WTC11 (cell line): ENCODE results near the gene PLEKHM1. TPM values are rescaled to one million over a fixed set of nuclear protein-coding genes. Genes with fewer than 3 reads are reported as not detected.

Source experiments
- ATAC-seq: fragments of 200-7000 bp; cut with Tn5 transposase; 2 replicates; pipeline ENCODE4 v1.10.0; 2021; ENCODE audit warnings: mild to moderate bottlenecking, moderate library complexity
- CTCF ChIA-PET: fragments of 300-600 bp; sonication (Branson Sonifier 250); formaldehyde crosslinking; loops from one replicate; lab custom pipeline; 2021; ENCODE audit warnings: antibody characterized with exemption; lab: Charles Lee
- POLR2A ChIA-PET: fragments of 350-600 bp; sonication (Branson Sonifier 250); formaldehyde crosslinking; loops from one replicate; lab custom pipeline; 2021; ENCODE audit warnings: antibody characterized with exemption; lab: Charles Lee
- DNase-seq: peaks from one replicate; pipeline ENCODE4 v3.0.0; 2021; ENCODE audit warnings: low spot score
- H3K27ac Mint-ChIP-seq: 2 replicates; pipeline ENCODE4 v1.8.0; 2021; ENCODE audit warnings: mixed read lengths
- H3K27me3 Mint-ChIP-seq: 2 replicates; pipeline ENCODE4 v1.8.0; 2021; ENCODE audit warnings: low read depth, mild to moderate bottlenecking, moderate library complexity, mixed read lengths
- H3K36me3 Mint-ChIP-seq: 2 replicates; pipeline ENCODE4 v1.8.0; 2021; ENCODE audit warnings: mixed read lengths
- H3K4me1 Mint-ChIP-seq: 2 replicates; pipeline ENCODE4 v1.8.0; 2022; ENCODE audit warnings: mixed read lengths
- H3K4me3 Mint-ChIP-seq: 2 replicates; pipeline ENCODE4 v1.8.0; 2021; ENCODE audit warnings: mild to moderate bottlenecking, moderate library complexity, mixed read lengths
- H3K9me3 Mint-ChIP-seq: 2 replicates; pipeline ENCODE4 v1.8.0; 2021; ENCODE audit warnings: mixed read lengths
- AFF4 ChIP-seq: sonication (generic); formaldehyde crosslinking; IDR thresholded peaks from 2 replicates; pipeline ENCODE4 v1.8.1; 2023; ENCODE audit warnings: mild to moderate bottlenecking, missing genetic modification reagents, borderline replicate concordance
- AR ChIP-seq: fragments of 250-450 bp; sonication (Bioruptor Pico); IDR thresholded peaks from 2 replicates; pipeline ENCODE4 v1.9.0; 2021; ENCODE audit warnings: mild to moderate bottlenecking
- ATF3 ChIP-seq: sonication (generic); formaldehyde crosslinking; conservative IDR thresholded peaks from 2 replicates; pipeline ENCODE4 v1.8.1; 2022; ENCODE audit warnings: mild to moderate bottlenecking, missing genetic modification reagents
- E2F5 ChIP-seq: sonication (generic); formaldehyde crosslinking; IDR thresholded peaks from 2 replicates; pipeline ENCODE4 v1.8.1; 2022; ENCODE audit warnings: mild to moderate bottlenecking, moderate library complexity, missing genetic modification reagents
- ERG ChIP-seq: fragments of 250-450 bp; sonication (Bioruptor Pico); IDR thresholded peaks from 2 replicates; pipeline ENCODE4 v1.8.0; 2021; ENCODE audit warnings: mild to moderate bottlenecking
- IRF1 ChIP-seq: sonication (generic); formaldehyde crosslinking; IDR thresholded peaks from 2 replicates; pipeline ENCODE4 v1.8.0; 2023; ENCODE audit warnings: missing genetic modification reagents
- MYBL2 ChIP-seq: sonication (generic); formaldehyde crosslinking; IDR thresholded peaks from 2 replicates; pipeline ENCODE4 v1.8.1; 2023; ENCODE audit warnings: mild to moderate bottlenecking, moderate library complexity, missing genetic modification reagents
- NFYB ChIP-seq: sonication (generic); formaldehyde crosslinking; conservative IDR thresholded peaks from 2 replicates; pipeline ENCODE4 v1.8.0; 2022; ENCODE audit warnings: low read depth, missing genetic modification reagents
- PRRX2 ChIP-seq: fragments of 250-450 bp; sonication (Bioruptor Pico); IDR thresholded peaks from 2 replicates; pipeline ENCODE4 v1.8.0; 2021; ENCODE audit warnings: mild to moderate bottlenecking
- SMAD4 ChIP-seq: sonication (generic); formaldehyde crosslinking; IDR thresholded peaks from 2 replicates; pipeline ENCODE4 v1.8.0; 2022; ENCODE audit warnings: mild to moderate bottlenecking, missing genetic modification reagents
- STAT6 ChIP-seq: sonication (generic); formaldehyde crosslinking; conservative IDR thresholded peaks from 2 replicates; pipeline ENCODE4 v1.8.1; 2023; ENCODE audit warnings: mild to moderate bottlenecking, low read depth, missing genetic modification reagents, moderate library complexity
- ZBTB21 ChIP-seq: sonication (generic); formaldehyde crosslinking; IDR thresholded peaks from 2 replicates; pipeline ENCODE4 v1.8.1; 2023; ENCODE audit warnings: mild to moderate bottlenecking, missing genetic modification reagents, borderline replicate concordance
- ZNF263 ChIP-seq: sonication (generic); formaldehyde crosslinking; IDR thresholded peaks from 2 replicates; pipeline ENCODE4 v1.8.1; 2022; ENCODE audit warnings: low read depth, mild to moderate bottlenecking, moderate library complexity, missing genetic modification reagents
- ZSCAN18 ChIP-seq: fragments of 250-450 bp; sonication (Bioruptor Pico); IDR thresholded peaks from 2 replicates; pipeline ENCODE4 v2.1.2; 2022; ENCODE audit warnings: mild to moderate bottlenecking, moderate library complexity
- total RNA-seq: library from RNA; stranded (reverse); gene quantifications from 3 replicates; pipeline ENCODE4 v1.2.3, GENCODE V29; 2021

Gene PLEKHM1
- total RNA-seq, 1 experiment from 2014 or later = 19.6 TPM

GRCh38 chr17:45388604-45389325 is 101.8 kb downstream of the PLEKHM1 start:
- DNase-seq (no peak), ATAC-seq (no peak)
- Mint-ChIP-seq H3K36me3 (no peaks in the 10 kb centered on the region), H3K27ac (no peak overlapping the region), H3K9me3 (no peaks in the 10 kb centered on the region), H3K4me3 (no peak overlapping the region), H3K27me3 (peaks cover 19% of the 10 kb centered on the region), H3K4me1 (peaks cover 19% of the 10 kb centered on the region)
- ChIA-PET CTCF (interaction anchor here (0.8 to 4.0 kb wide), 14 partner anchors 37 to 253 kb away, joined by 4 to 40 read pairs (median 6); partner anchors contain the start of genes ACBD4 and MAP3K14), POLR2A (no interaction called here)
- TF ChIP-seq ZBTB21 (CRISPR knock-in tag) (no peak), ZNF263 (CRISPR knock-in tag) (no peak), SMAD4 (no peak), MYBL2 (CRISPR knock-in tag) (no peak), STAT6 (CRISPR knock-in tag) (no peak), IRF1 (CRISPR knock-in tag) (no peak)

- H3K9me3 Mint-ChIP-seq = no peaks in the 10 kb centered on the region
- ChIA-PET CTCF (interaction anchor here (0.6 to 4.0 kb wide), 11 partner anchors 8 to 252 kb away, joined by 3 to 40 read pairs (median 5); partner anchors contain the start of gene ACBD4), POLR2A (no interaction called here)
- no peak overlapping the region for H3K4me3 Mint-ChIP-seq
- no peaks in the 10 kb centered on the region for H3K36me3 Mint-ChIP-seq
- H3K27me3 Mint-ChIP-seq = peaks cover 19% of the 10 kb centered on the region
- no peak overlapping the region for H3K27ac Mint-ChIP-seq
- no peak for ATAC-seq
- DNase-seq = no peak
- peaks cover 24% of the 10 kb centered on the region for H3K4me1 Mint-ChIP-seq
- TF ChIP-seq STAT6 (CRISPR knock-in tag) (no peak), AFF4 (CRISPR knock-in tag) (no peak), AR (no peak), ATF3 (CRISPR knock-in tag) (no peak), E2F5 (CRISPR knock-in tag) (no peak), ERG (CRISPR knock-in tag) (no peak), NFYB (CRISPR knock-in tag) (no peak), PRRX2 (CRISPR knock-in tag) (no peak), ZSCAN18 (CRISPR knock-in tag) (no peak)
Measured at GRCh38 chr17:45387739-45388138, 102.8 kb downstream of the PLEKHM1 start.
